ENCODE data around the gene GABRR3. TPM values are rescaled to one million over a fixed set of nuclear protein-coding genes. Genes with fewer than 3 reads are reported as not detected.

GABRR3 gene
- total RNA-seq, 4 donors from 2014 or later, result not detected

GRCh38 chr3:98026425-98027084, 8.6 kb downstream of the GABRR3 start:
- TF ChIP-seq, protein P1, sequence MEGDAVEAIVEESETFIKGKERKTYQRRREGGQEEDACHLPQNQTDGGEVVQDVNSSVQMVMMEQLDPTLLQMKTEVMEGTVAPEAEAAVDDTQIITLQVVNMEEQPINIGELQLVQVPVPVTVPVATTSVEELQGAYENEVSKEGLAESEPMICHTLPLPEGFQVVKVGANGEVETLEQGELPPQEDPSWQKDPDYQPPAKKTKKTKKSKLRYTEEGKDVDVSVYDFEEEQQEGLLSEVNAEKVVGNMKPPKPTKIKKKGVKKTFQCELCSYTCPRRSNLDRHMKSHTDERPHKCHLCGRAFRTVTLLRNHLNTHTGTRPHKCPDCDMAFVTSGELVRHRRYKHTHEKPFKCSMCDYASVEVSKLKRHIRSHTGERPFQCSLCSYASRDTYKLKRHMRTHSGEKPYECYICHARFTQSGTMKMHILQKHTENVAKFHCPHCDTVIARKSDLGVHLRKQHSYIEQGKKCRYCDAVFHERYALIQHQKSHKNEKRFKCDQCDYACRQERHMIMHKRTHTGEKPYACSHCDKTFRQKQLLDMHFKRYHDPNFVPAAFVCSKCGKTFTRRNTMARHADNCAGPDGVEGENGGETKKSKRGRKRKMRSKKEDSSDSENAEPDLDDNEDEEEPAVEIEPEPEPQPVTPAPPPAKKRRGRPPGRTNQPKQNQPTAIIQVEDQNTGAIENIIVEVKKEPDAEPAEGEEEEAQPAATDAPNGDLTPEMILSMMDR (IDR thresholded peaks at IDR 0.05 in 4 of 5, conservative IDR thresholded peaks at IDR 0.05 in 1 of 5), result no peak
- TF ChIP-seq POLR2A (IDR thresholded peaks at IDR 0.05), result no peak
- Histone ChIP-seq H3K27me3 (no peaks in the 10 kb centered on the region), H3K36me3 (no peaks in the 10 kb centered on the region), H3K4me1 (peaks cover 0 to 6% of the 10 kb centered on the region in 2 donors), H3K27ac (no peak overlapping the region), H3K4me3 (no peak overlapping the region), H3K9me3 (no peaks in the 10 kb centered on the region)
- DNase-seq (no peak), ATAC-seq (no peak)
- in situ Hi-C loops (cut with MboI; ENCODE audit: low sequenced_read_pairs in 4 of 4), result loop anchor here in 2 of 4 donors (25.0 kb wide), 2 partner anchors 311 to 786 kb away; no protein-coding TSS in a partner anchor
- intact Hi-C loops (cut with DNase I; ENCODE audit: low total_unique reads), result no loop called here

- intact Hi-C loops (cut with DNase I; ENCODE audit: low total_unique reads), result no loop called here
- in situ Hi-C loops (cut with MboI; ENCODE audit: low sequenced_read_pairs in 4 of 4), result loop anchor here in 2 of 4 donors (25.0 kb wide), 2 partner anchors 312 to 787 kb away; no protein-coding TSS in a partner anchor
Observed at GRCh38 chr3:98025392-98025945, 9.6 kb downstream of the GABRR3 start.

GRCh38 chr3:98022978-98023820, 11.9 kb downstream of the GABRR3 start:
- in situ Hi-C loops (cut with MboI; ENCODE audit: low sequenced_read_pairs in 4 of 4), result loop anchor here (5.0 kb wide), 1 partner anchor 231 kb away; no protein-coding TSS in a partner anchor
- Histone ChIP-seq H3K27ac (no peak overlapping the region), H3K36me3 (no peaks in the 10 kb centered on the region), H3K4me3 (no peak overlapping the region), H3K9me3 (no peaks in the 10 kb centered on the region), H3K27me3 (no peaks in the 10 kb centered on the region), H3K4me1 (peaks cover 0 to 6% of the 10 kb centered on the region in 2 donors)
- intact Hi-C loops (cut with DNase I; ENCODE audit: low total_unique reads), result loop anchor here (1.0 to 5.0 kb wide), 3 partner anchors 51 to 230 kb away; partner anchors contain the start of gene RIOX2
- TF ChIP-seq, protein P1 (IDR thresholded peaks at IDR 0.05 in 4 of 5, conservative IDR thresholded peaks at IDR 0.05 in 1 of 5), result peak; percentile 90 to 97 (median 94)
- no peak for TF ChIP-seq POLR2A (IDR thresholded peaks at IDR 0.05)
- peak; percentile 60 to 74 for DNase-seq
- peak; percentile 41 to 76 for ATAC-seq

More at GRCh38 chr3:98025392-98025945, 9.6 kb downstream of the GABRR3 start:
- no peaks in the 10 kb centered on the region for H3K27me3 ChIP-seq
- no peaks in the 10 kb centered on the region for H3K9me3 ChIP-seq
- no peak overlapping the region for H3K27ac ChIP-seq
- H3K4me1 ChIP-seq, result peaks cover 0 to 6% of the 10 kb centered on the region in 2 donors
- no peak overlapping the region for H3K4me3 ChIP-seq
- no peak for DNase-seq
- ATAC-seq, result no peak
- no peaks in the 10 kb centered on the region for H3K36me3 ChIP-seq
- TF ChIP-seq, protein P1 (IDR thresholded peaks at IDR 0.05 in 4 of 5, conservative IDR thresholded peaks at IDR 0.05 in 1 of 5), result no peak
- no peak for TF ChIP-seq POLR2A (IDR thresholded peaks at IDR 0.05)

DNA sequence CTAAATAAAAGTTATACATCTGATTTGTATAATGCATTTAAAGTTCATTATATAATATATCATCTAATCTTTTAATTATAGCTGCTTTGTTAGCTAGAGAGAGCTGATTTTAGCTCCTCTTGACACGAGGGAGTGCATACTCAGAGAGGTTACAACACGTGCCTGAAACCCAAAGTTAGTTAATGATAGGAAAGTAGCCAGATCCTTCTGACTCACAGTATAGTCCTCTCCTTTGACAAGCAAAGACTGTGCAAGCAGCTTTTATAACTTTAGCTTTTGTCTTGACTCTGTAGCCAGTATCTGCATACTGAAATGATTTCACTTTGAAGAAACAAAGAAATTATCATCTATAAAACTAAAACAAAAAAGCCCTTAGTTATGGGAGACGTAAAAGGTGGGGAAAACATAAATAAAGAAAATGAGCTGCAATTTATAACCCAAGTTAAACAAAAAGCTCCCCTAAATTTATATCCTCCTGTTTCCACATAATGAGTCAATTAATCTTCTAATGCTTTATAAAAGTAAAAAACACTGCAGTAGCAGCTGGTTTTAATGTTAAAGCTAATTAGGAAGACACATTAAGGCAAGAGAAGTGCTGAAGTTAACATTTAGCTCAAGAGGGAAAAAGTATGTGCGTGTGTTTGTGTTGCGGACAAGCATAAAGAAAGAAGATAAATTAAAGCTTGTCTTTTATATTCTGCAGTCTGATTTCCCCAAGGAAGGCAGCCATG, 13.1 kb downstream of the GABRR3 start:
- TF ChIP-seq, protein P1 (IDR thresholded peaks at IDR 0.05 in 4 of 5, conservative IDR thresholded peaks at IDR 0.05 in 1 of 5), result no peak
- TF ChIP-seq POLR2A (IDR thresholded peaks at IDR 0.05), result no peak
- H3K4me1 ChIP-seq, result peaks cover 0 to 6% of the 10 kb centered on the region in 2 donors
- in situ Hi-C loops (cut with MboI; ENCODE audit: low sequenced_read_pairs in 4 of 4) (loop anchor here (5.0 kb wide), 1 partner anchor 230 kb away; no protein-coding TSS in a partner anchor), intact Hi-C loops (cut with DNase I; ENCODE audit: low total_unique reads) (loop anchor here (5.0 kb wide), 2 partner anchors 50 to 65 kb away; partner anchors contain the start of gene RIOX2)
- H3K4me3 ChIP-seq, result no peak overlapping the region
- H3K36me3 ChIP-seq, result no peaks in the 10 kb centered on the region
- ATAC-seq (peak in 1 of 2 donors; percentile 86), DNase-seq (no peak)
- no peaks in the 10 kb centered on the region for H3K27me3 ChIP-seq
- no peaks in the 10 kb centered on the region for H3K9me3 ChIP-seq
- no peak overlapping the region for H3K27ac ChIP-seq

All from gastrocnemius medialis (tissue), 4 donors.